Measurements from ENCODE around the gene PIK3C2G.

- TF ChIP-seq CTCF (IDR thresholded peaks at IDR 0.05) (no peak), EZH2phosphoT487 (IDR thresholded peaks at IDR 0.05) (no peak), EZH2 (IDR thresholded peaks at IDR 0.05) (no peak)
Observed at GRCh38 chr12:18690653-18691052, 429.3 kb downstream of the PIK3C2G start.
